Heart right ventricle (tissue), 16 donors: Measurements from ENCODE around the gene ZBTB5. TPM values are rescaled to one million over a fixed set of nuclear protein-coding genes. Genes with fewer than 3 reads are reported as not detected.
"Not testable (repeated sequence)": the region's sequence is repeated elsewhere in the genome, so short reads cannot be mapped to it uniquely, and the experiment has no call there.

Experiments
- ATAC-seq, 8 donors: fragments of 200-7000 bp; cut with Tn5 transposase; one replicate each; pipeline ENCODE4 v1.9.1; 2020; ENCODE audit warnings: mild to moderate bottlenecking in 8 of 8, moderate library complexity in 8 of 8, moderate number of reproducible peaks in 1 of 8
- DNase-seq, 2 donors: peaks; one replicate each; pipeline ENCODE4 v3.0.0-alpha.2; 2020
- H3K27ac ChIP-seq, 10 donors: fragments of 200-600 bp; sonication (generic) in 2 of 10; one replicate each; pipeline versions ENCODE4 v1.5.0 to v1.8.0; 2020 to 2022; ENCODE audit warnings: mild to moderate bottlenecking in 3 of 10
- H3K27me3 ChIP-seq, 7 donors: fragments of 200-600 bp; one replicate each; pipeline ENCODE4 v1.8.0; 2021 to 2022; ENCODE audit warnings: mild to moderate bottlenecking in 2 of 7
- H3K36me3 ChIP-seq, 9 donors: fragments of 200-600 bp; sonication (generic) in 1 of 9; one replicate each; pipeline versions ENCODE4 v1.5.0 to v1.8.0; 2020 to 2022; ENCODE audit warnings: mild to moderate bottlenecking in 2 of 9
- H3K4me1 ChIP-seq, 9 donors: fragments of 200-600 bp; sonication (generic) in 1 of 9; one replicate each; pipeline versions ENCODE4 v1.5.0 to v1.8.0; 2020 to 2022; ENCODE audit warnings: mild to moderate bottlenecking in 4 of 9
- H3K4me3 ChIP-seq, 10 donors: fragments of 200-600 bp; sonication (generic) in 2 of 10; one replicate each; pipeline versions ENCODE4 v1.5.0 to v1.8.0; 2020 to 2022; ENCODE audit warnings: mild to moderate bottlenecking in 7 of 10, moderate library complexity in 2 of 10
- H3K9me3 ChIP-seq, 11 donors: fragments of 200-600 bp in 10 of 11; sonication (generic) in 2 of 11; one replicate each; pipeline versions ENCODE4 v1.5.0 to v1.8.0; 2013 to 2022; ENCODE audit warnings: mild to moderate bottlenecking in 2 of 11, control low read depth in 1 of 11, moderate library complexity in 1 of 11
- CTCF ChIP-seq, 9 donors: fragments of 200-600 bp; sonication (generic) in 2 of 9; IDR thresholded peaks; one replicate each; pipeline versions ENCODE4 v1.5.0 to v1.8.0; 2021 to 2022; ENCODE audit warnings: antibody characterized with exemption in 9 of 9, mild to moderate bottlenecking in 5 of 9, moderate library complexity in 1 of 9
- WGBS, 2 donors: extraction: QIAGEN DNeasy Blood & Tissue Kit; methylation state at CpG; one replicate each; pipeline ENCODE4 v1.1.7; 2013; ENCODE audit warnings: inconsistent platforms in 1 of 2; 5-methylcytosine and 5-hydroxymethylcytosine counted together
- intact Hi-C, 10 donors: fragments of 100-400 bp; cut with DNase I; formaldehyde crosslinking; loops; one replicate each; pipeline versions ENCODE4 v1.11.1 to v1.14.2; 2022
- long read RNA-seq, 3 donors: library from polyadenylated mRNA; unstranded; transcript quantifications; one replicate each; pipeline ENCODE4 v2.0.0, GENCODE V29; 2020 to 2021
- polyA plus RNA-seq, 2 donors: library from polyadenylated mRNA; stranded (reverse); fragments of 200-250 nt; gene quantifications; one replicate each; pipeline ENCODE4 v1.2.3, GENCODE V29; 2013
- total RNA-seq, 10 donors: library from RNA; stranded (reverse); fragmentation: NEBNext Ultra II Directional in 3 of 10; extraction: Animal tissue kit (Norgen Biotek cat#: 25700) in 3 of 10; gene quantifications; one replicate each; pipeline versions ENCODE4 v1.2.1 to v1.2.4, GENCODE V29; 2021 to 2023
- donor health status: Arrhythmogenic right ventricular cardiomyopathy.
- donor health status: ischemic (EF 13 %, LVEDD 7.1; RV severe dilation, severe dysfunction).
- donor health status: healthy with polysubstance abuse.
- donor health status: DM: no; HTN: yes; CAD: no.
- donor health status: DM: no; HTN: no; CAD: no.
- donor health status: ischemic (EF 25% LVEDD 6.9; RV normal size, moderate dysfunction).
- donor health status: ischemic (EF 25% LVEDD 5.7; RV mildly dilated, moderate dysfunction).
- donor health status: healthy.
- donor health status: DM: yes; HTN: yes; CAD: no.
- donor health status: Ischemic cardiomyopathy.
- donor health status: ischemic (EF 35%, LVEDD 5.7; RV mildly dilated, moderate dysfunction).
- donor health status: nonischemic (EF 11% LVEDD 7.7; RV severe dilation, severe dysfunction).
- donor health status: DM: yes; HTN: yes; CAD: no.
- donor health status: PGD.
- donor health status: ischemic (EF 29% LVEDD 5.4; RV normal size, mild dysfunction).
- donor health status: nonischemic (EF 23%, LVEDD 6.1; RV moderate dilation, normal function).

Gene ZBTB5
- total RNA-seq: 1 to 10 TPM; 5.4 to 7.5 (median 6.3) TPM
- polyA plus RNA-seq: 1 to 10 TPM; 2.1 to 3.9 TPM
- long read RNA-seq, donor 1, partial matches to known transcripts: 0 of 2 reads
- long read RNA-seq, donor 1, other reads (novel, unspliced or antisense): 2 of 2 reads
- long read RNA-seq, donor 2: 0 reads
- long read RNA-seq, donor 3, full-length matches to known transcripts: 2 of 7 reads
- long read RNA-seq, donor 3, partial matches to known transcripts: 0 of 7 reads
- long read RNA-seq, donor 3, other reads (novel, unspliced or antisense): 5 of 7 reads

GRCh38 chr9:37465249-37466036, at the start of gene ZBTB5:
ZBTB5 (minus strand) TSS chr9:37465450; CDS start chr9:37442551, 22,899 bp downstream.
- no peaks in the 10 kb centered on the region for H3K9me3 ChIP-seq
- ATAC-seq (peak; percentile 90 to 96 (median 93)), DNase-seq (peak; percentile 98 to 99)
- peaks cover 2 to 42% (median 34%) of the 10 kb centered on the region in 9 donors for H3K4me1 ChIP-seq
- no peaks in the 10 kb centered on the region for H3K36me3 ChIP-seq
- H3K4me3 ChIP-seq: peak within 1 kb of the TSS; percentile 72 to 99 (median 88)
- 0% methylated on average over 52 of the region's 52 CpGs for WGBS, 2 donors
- TF ChIP-seq CTCF (IDR thresholded peaks at IDR 0.05): no peak
- peak within 1 kb of the TSS; percentile 90 to 99 (median 97) for H3K27ac ChIP-seq
- no peaks in the 10 kb centered on the region for H3K27me3 ChIP-seq
- intact Hi-C loops: loop anchor here in 4 of 10 donors (1.0 to 5.0 kb wide), 3 partner anchors 43 kb away; partner anchors contain the start of gene GRHPR (in 4 of the 4)

- Histone ChIP-seq H3K4me3 (no peak overlapping the region), H3K27ac (no peak overlapping the region), H3K27me3 (no peaks in the 10 kb centered on the region), H3K36me3 (peaks cover 0 to 70% (median 8%) of the 10 kb centered on the region in 9 donors), H3K4me1 (no peaks in the 10 kb centered on the region), H3K9me3 (no peaks in the 10 kb centered on the region)
- intact Hi-C loops: loop anchor here in 1 of 10 donors (10.0 kb wide), 1 partner anchor 60 kb away; the partner anchor contains the start of gene FBXO10
- WGBS, 2 donors: 95 to 98% methylated on average over 7 of the region's 7 CpGs
- DNase-seq (no peak), ATAC-seq (no peak)
- no peak for TF ChIP-seq CTCF (IDR thresholded peaks at IDR 0.05)
Measured at GRCh38 chr9:37514999-37515398, 49.7 kb upstream of the ZBTB5 start.

- H3K4me3 ChIP-seq, ATAC-seq, H3K9me3 ChIP-seq, DNase-seq, H3K4me1 ChIP-seq, H3K27me3 ChIP-seq, H3K27ac ChIP-seq: not testable (repeated sequence)
- peaks cover 0 to 64% (median 8%) of the 10 kb centered on the region in 9 donors for H3K36me3 ChIP-seq
- intact Hi-C loops: loop anchor here in 1 of 10 donors (10.0 kb wide), 1 partner anchor 60 kb away; the partner anchor contains the start of gene FBXO10
- WGBS, 2 donors: 99% methylated on average over 10 of the region's 10 CpGs
Measured at GRCh38 chr9:37514415-37514814, 49.2 kb upstream of the ZBTB5 start.

GRCh38 chr9:37512437-37512836, 47.2 kb upstream of the ZBTB5 start:
- 84 to 86% methylated on average over 12 of the region's 12 CpGs for WGBS, 2 donors
- Histone ChIP-seq H3K4me3 (no peak overlapping the region), H3K9me3 (no peaks in the 10 kb centered on the region), H3K36me3 (peaks cover 0 to 63% (median 0%) of the 10 kb centered on the region in 9 donors), H3K27ac (no peak overlapping the region), H3K4me1 (no peaks in the 10 kb centered on the region), H3K27me3 (no peaks in the 10 kb centered on the region)
- intact Hi-C loops: loop anchor here in 2 of 10 donors (1.0 to 10.0 kb wide), 2 partner anchors 39 to 62 kb away; partner anchors contain the start of gene FBXO10 (in 1 of the 2)
- no peak for DNase-seq
- no peak for ATAC-seq
- TF ChIP-seq CTCF (IDR thresholded peaks at IDR 0.05): no peak
